ENCODE data around the gene THAP9. TPM values are rescaled to one million over a fixed set of nuclear protein-coding genes. Genes with fewer than 3 reads are reported as not detected.
A peak's percentile ranks its signal among the peaks of the same experiment; 100 is the strongest.

The THAP9 gene
- polyA plus RNA-seq, 3 donors, result 1.4 to 1.9 (median 1.4) TPM

GRCh38 chr4:82901183-82901718, 716 bp downstream of the THAP9 start:
- WGBS (ENCODE audit: insufficient coverage), result 0% methylated on average over 3 of the region's 8 CpGs
- Histone ChIP-seq H3K9me3 (replicated peaks in 1 of 2; ENCODE audit: control insufficient read depth in 1 of 2, insufficient read depth in 1 of 2, low read length in 2 of 2) (no peaks in the 10 kb centered on the region), H3K79me2 (ENCODE audit: insufficient read depth, low read length) (peaks cover 60% of the 10 kb centered on the region), H2AFZ (ENCODE audit: insufficient read depth, low read depth, low read length, poor library complexity, severe bottlenecking) (peak overlapping the region; percentile 65), H4K20me1 (ENCODE audit: insufficient read depth, low read length) (peaks cover 39% of the 10 kb centered on the region), H3K27ac (ENCODE audit: low read depth in 1 of 2, low read length in 2 of 2) (peak overlapping the region; percentile 99 to 100), H3K27me3 (ENCODE audit: control insufficient read depth in 2 of 2, insufficient read depth in 2 of 2, low read length in 2 of 2) (no peaks in the 10 kb centered on the region), H3K36me3 (replicated peaks in 1 of 2; ENCODE audit: control insufficient read depth in 1 of 2, insufficient read depth in 2 of 2, low read length in 2 of 2) (peaks cover 9 to 18% of the 10 kb centered on the region in 2 donors), H3K9ac (ENCODE audit: insufficient read depth, low read length, poor library complexity, severe bottlenecking) (peak overlapping the region; percentile 90), H3K4me2 (replicated peaks; ENCODE audit: extremely low read depth, low read length, poor library complexity, severe bottlenecking) (peak overlapping the region; percentile 84), H3K4me1 (ENCODE audit: control insufficient read depth in 1 of 2, insufficient read depth in 2 of 2, low read length in 2 of 2) (peaks cover 21 to 44% of the 10 kb centered on the region in 2 donors), H3K4me3 (replicated peaks in 1 of 3; ENCODE audit: low read depth in 2 of 3, low read length in 3 of 3) (peak overlapping the region; percentile 62 to 99 (median 99))
- Mint-ChIP-seq H3K27ac (no peak overlapping the region), H3K36me3 (peaks cover 16 to 19% of the 10 kb centered on the region in 2 donors), H3K4me1 (peaks cover 28% of the 10 kb centered on the region), H3K9me3 (no peaks in the 10 kb centered on the region), H3K4me3 (no peak overlapping the region), H3K27me3 (ENCODE audit: low read depth in 3 of 3) (no peaks in the 10 kb centered on the region)
- DNase-seq, result no peak
- intact Hi-C loops (cut with micrococcal nuclease), result loop anchor here (2.0 to 10.0 kb wide), 4 partner anchors 46 to 554 kb away; partner anchors contain the start of genes LIN54 (in 2 of the 2), ENOPH1 (in 1 of the 2), HELQ (in 1 of the 2) and HNRNPDL (in 1 of the 2)
- TF ChIP-seq CTCF (IDR thresholded peaks at IDR 0.05), result no peak

- H3K4me2 ChIP-seq (replicated peaks; ENCODE audit: extremely low read depth, low read length, poor library complexity, severe bottlenecking), result no peak overlapping the region
- no peaks in the 10 kb centered on the region for H3K27me3 ChIP-seq (ENCODE audit: control insufficient read depth in 2 of 2, insufficient read depth in 2 of 2, low read length in 2 of 2)
- H3K36me3 ChIP-seq (replicated peaks in 1 of 2; ENCODE audit: control insufficient read depth in 1 of 2, insufficient read depth in 2 of 2, low read length in 2 of 2), result peaks cover 7 to 23% of the 10 kb centered on the region in 2 donors
- H3K27ac ChIP-seq (ENCODE audit: low read depth in 1 of 2, low read length in 2 of 2), result peak overlapping the region in 1 of 2 donors; percentile 38
- H3K9me3 ChIP-seq (replicated peaks in 1 of 2; ENCODE audit: control insufficient read depth in 1 of 2, insufficient read depth in 1 of 2, low read length in 2 of 2), result no peaks in the 10 kb centered on the region
- peak; percentile 34 to 76 (median 37) for DNase-seq
- H3K4me3 ChIP-seq (replicated peaks in 1 of 3; ENCODE audit: low read depth in 2 of 3, low read length in 3 of 3), result no peak overlapping the region
- peaks cover 12 to 26% of the 10 kb centered on the region in 2 donors for H3K4me1 ChIP-seq (ENCODE audit: control insufficient read depth in 1 of 2, insufficient read depth in 2 of 2, low read length in 2 of 2)
- intact Hi-C loops (cut with micrococcal nuclease), result loop anchor here (5.0 to 10.0 kb wide), 3 partner anchors 49 to 469 kb away; partner anchors contain the start of genes LIN54 (in 2 of the 2), ENOPH1 (in 1 of the 2) and HNRNPDL (in 1 of the 2)
- Mint-ChIP-seq H3K27ac (peak overlapping the region in 5 of 7 donors; percentile 53 to 73 (median 67)), H3K4me1 (peaks cover 15% of the 10 kb centered on the region), H3K27me3 (ENCODE audit: low read depth in 3 of 3) (no peaks in the 10 kb centered on the region), H3K9me3 (no peaks in the 10 kb centered on the region), H3K4me3 (no peak overlapping the region), H3K36me3 (peaks cover 9% of the 10 kb centered on the region in 2 donors)
- no CpG with 5 or more reads among the region's 5 CpGs for WGBS (ENCODE audit: insufficient coverage)
- H2AFZ ChIP-seq (ENCODE audit: insufficient read depth, low read depth, low read length, poor library complexity, severe bottlenecking), result no peak overlapping the region
- H3K9ac ChIP-seq (ENCODE audit: insufficient read depth, low read length, poor library complexity, severe bottlenecking), result no peak overlapping the region
- H4K20me1 ChIP-seq (ENCODE audit: insufficient read depth, low read length), result peaks cover 15% of the 10 kb centered on the region
- no peak for TF ChIP-seq CTCF (IDR thresholded peaks at IDR 0.05)
- H3K79me2 ChIP-seq (ENCODE audit: insufficient read depth, low read length), result peaks cover 35% of the 10 kb centered on the region
Observed at GRCh38 chr4:82903737-82904136, 3.2 kb downstream of the THAP9 start.
